AG08396 (cell line): ENCODE measurements around the gene DAZAP1.
A peak's percentile ranks its signal among the peaks of the same experiment; 100 is the strongest.
"Not testable (repeated sequence)": the region's sequence is repeated elsewhere in the genome, so short reads cannot be mapped to it uniquely, and the experiment has no call there.

Source experiments
- DNase-seq: peaks from one replicate; pipeline ENCODE4 v3.0.0; 2012; ENCODE audit warnings: low spot score, mixed read lengths

The DAZAP1 gene

DNA sequence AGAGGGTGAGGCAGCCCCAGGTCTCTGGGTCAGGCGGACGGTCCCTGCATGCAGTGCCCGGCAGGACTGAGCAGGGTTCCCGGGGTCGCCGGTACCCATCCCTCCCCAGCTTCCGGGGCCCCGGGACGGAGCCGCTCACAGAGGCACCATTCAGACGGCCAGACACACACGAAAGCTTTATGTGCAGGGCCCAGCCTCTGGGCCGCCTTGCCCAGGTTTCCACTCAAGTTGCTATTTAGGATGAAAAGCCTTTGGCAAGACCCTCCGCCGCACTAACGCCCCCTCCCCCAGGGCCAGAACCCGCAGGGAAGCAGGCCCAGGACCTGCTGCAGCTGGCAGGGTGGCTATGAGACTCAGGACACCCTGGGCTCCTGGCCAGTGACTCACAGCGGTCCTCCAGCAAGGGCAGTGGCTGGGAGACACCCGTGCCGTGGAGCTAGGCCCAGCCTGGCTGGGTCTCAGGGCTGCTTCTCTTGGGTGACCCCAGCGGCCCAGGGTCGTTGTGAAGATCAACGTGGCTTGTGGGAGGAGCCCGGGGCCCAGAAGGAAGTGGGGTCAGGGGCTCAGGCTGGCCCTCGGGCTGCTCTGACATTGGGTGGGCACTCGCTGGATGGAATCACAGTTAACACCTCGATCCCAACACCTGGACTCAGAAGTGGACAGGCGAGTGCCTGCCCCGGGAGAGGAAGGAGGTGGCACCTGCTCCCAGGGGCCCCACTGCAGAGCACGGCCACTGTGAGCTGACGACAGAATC is 66.8 kb downstream of the DAZAP1 start:
- peak; percentile 68 for DNase-seq

DNA sequence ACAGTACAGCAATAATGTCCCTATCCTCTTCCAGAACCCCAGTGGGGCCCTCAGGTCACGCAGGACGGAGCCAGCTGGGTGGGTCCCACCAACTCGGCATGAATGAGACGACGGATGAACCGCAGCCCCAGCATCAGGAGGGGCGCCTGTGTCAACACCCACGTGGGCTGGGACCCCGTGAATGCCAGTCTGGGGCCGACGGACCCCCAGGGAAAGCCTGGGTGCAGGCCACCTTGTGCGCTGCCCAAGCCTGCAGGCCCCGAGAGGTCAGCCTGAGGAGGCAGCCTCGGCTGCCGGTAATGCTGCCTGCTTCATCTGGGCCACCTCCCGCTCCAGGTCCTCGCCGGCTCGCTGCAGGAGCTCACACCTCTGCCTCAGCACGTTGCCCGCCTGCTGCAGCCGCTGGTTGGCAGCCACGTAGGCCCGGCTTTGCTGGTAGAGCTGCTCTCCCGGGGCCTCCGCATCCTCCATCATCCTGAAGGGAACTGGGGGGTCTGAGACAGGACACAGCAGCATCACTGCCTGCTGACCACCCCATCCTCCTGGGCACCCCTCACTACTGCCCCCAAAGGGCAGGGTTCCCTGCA is 67.5 kb downstream of the DAZAP1 start:
- no peak for DNase-seq

DNA sequence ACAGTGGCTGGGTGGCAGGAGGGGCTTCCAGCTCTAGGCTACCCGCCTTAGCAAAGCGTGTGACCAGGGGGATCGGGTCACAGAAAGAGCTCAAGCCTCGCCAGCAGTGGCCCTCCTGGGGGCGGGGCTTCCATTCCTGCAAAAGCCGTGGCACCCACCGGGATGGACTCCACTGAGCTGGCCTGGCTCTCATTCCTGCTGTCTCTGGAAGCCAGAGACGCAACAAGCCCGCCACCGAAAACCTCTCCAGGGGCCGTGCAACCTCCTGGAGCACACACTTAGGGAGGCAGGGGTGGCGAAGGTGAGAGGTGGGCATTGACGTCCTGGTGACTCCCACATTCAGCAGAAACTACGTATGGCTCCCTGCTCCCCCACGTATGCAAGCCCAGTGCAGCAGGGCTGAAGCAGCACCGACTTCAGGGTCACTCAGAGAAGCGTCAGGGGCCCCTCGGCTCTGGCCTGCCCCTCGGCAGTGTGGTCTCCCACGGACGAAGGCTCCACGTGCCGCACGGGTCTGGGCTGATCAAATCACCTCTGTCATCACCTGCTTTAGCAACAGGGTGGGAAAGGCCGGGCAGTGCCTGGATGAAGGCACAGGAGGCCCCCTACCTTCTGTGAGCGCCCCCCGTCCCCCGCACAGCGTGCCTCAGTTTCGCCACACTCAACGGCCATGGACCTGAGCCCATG is 68.5 kb downstream of the DAZAP1 start:
- no peak for DNase-seq

DNA sequence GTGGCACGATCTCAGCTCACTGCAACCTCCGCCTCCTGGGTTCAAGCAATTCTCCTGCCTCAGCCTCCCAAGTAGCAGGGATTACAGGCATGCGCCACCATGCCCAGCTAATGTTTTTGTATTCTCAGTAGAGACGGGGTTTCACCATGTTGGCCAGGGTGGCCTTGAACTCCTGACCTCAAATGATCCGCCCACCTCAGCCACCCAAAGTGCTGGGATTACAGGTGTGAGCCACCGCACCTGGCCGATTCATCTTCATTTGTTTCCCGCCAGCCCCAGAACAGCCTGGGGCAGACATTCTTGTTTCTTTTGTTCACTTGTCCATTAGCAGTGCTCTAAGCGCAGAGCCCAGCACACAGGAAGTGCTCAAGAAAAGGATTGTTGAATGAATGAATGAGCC is 69.7 kb downstream of the DAZAP1 start:
- not testable (repeated sequence) for DNase-seq

DNA sequence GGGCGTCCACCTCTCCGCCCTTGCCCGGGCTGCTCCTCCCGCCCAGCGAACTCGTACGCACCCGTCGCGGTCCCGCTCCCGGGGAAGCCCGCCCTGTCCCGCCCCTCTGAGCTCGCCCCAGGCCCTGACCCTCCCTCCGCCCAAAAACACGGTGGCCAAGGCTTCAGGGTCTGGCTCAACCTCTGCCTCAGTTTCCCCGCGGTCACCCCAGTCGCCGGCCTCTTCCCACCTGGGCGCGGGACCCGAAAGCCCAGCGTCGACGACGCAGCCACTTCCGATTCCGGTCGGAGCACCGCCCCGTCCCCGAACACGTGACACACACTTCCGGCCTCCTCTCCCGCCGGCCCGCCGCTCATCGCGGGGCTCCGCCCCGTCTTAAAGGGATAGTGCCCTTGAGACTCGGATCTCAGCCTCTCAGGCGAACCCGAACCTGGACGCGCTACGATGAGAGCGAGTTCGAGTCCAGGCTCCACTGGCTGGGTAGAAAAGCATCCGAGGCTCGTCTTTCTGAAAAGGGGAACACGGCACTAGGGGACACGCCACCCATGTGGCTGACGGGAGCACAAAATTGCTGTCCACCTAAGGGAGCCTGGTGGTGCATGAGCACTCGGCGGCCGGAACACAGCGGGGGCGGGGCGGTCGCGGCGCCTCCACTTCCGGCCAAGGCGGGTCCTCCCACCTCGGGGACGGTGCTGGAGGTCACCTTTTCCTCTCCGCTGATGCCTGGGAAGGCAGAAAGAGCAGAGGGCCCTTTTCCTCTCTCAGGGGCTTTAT is 71.7 kb downstream of the DAZAP1 start, which contains the start of gene C19orf25:
TSS of gene C19orf25 (minus strand) at position 282 of the 774 bp plus-strand sequence. CDS start 312 bp downstream, outside the sequence.
- peak; percentile 98 for DNase-seq

DNA sequence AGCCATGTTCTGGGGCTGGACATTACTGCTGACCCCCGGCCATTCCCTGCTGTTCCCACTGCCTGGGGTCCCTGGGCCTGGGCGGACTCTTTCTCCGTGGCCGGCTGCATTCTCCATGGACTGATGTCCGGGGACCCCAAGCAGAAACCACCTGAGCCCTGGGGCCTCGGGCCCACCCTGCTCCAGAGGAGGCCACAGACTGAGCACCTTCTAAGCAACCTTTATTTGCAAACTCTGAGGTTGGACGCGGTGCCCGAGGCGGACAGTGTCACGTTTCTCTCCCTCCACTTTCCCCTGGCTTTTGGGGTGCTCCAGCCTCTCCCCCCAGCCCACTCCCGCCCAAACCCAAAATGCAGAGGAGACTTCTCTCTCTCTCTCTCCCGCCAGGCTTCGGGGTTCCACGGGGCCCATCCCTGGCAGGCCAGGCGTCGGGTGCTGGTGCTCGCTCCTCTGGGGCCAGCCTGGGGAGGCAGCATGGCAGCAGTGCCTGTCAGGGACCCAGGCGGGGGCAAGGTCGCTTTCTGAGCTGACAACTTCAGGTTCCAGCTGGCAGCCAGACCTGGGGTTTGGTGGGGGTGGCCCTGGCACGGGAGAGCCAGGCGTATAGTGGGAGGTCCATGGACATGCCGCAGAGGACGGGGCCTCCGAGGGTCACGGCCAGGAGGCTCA is 74.0 kb downstream of the DAZAP1 start:
- DNase-seq: no peak

DNA sequence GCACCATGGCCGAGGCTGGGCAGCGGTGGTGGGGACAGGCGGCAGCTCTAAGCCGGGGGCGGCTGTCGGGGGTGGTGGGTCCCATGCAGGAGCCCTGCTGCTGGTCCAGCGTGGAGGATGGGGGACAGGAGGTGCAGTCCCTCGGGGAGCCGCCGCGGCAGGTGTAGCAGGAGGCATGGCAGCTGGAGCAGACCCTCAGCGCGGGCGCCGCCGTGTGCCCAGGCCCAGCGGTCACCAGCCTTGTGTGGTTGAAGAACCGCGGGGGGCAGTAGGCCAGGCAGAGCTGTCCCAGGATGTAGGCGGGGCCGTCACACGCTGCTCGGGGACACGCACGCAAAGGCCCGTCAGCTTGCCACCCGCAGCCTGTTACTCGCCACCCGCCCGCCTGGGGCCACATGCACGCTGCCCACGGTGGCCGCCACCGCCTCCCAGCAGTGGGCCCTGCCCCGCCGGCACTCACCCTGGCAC is 74.5 kb downstream of the DAZAP1 start:
- no peak for DNase-seq

DNA sequence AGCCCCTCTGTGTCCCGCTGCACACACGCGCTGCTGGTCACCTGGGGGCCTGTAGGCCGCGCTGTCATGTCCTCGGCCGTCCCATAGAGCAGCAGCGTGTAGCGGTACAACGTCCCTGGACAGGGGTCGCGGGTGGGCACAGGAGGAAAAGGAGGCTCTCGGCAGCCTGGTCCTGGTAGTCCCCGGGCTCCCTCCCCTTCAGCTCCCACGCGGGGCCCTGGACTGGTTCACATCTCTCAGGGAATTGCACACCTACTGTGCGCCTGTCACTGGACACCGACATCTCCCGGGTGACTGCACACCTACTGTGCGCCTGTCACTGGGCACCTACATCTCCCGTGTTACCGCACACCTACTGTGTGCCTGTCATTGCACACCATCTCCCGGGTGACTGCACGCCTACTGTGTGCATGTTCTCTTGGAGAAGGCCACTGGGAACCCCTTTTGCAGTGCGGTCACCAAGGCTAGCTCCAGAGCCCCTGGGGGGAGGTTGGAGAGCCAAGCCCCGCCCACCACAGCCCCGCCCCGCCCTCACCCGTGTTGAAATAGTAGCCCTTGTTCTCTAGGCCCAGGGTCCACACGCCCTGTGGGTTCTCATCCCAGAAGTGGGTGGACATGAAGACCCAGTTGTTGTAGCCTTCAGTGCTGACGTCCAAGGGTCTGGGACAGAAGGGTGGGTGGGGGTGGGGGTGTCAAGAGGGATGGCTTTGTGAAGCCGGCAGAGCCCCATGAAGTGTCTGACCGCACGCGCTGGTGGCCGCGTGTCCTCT is 75.2 kb downstream of the DAZAP1 start:
- peak; percentile 12 for DNase-seq

DNA sequence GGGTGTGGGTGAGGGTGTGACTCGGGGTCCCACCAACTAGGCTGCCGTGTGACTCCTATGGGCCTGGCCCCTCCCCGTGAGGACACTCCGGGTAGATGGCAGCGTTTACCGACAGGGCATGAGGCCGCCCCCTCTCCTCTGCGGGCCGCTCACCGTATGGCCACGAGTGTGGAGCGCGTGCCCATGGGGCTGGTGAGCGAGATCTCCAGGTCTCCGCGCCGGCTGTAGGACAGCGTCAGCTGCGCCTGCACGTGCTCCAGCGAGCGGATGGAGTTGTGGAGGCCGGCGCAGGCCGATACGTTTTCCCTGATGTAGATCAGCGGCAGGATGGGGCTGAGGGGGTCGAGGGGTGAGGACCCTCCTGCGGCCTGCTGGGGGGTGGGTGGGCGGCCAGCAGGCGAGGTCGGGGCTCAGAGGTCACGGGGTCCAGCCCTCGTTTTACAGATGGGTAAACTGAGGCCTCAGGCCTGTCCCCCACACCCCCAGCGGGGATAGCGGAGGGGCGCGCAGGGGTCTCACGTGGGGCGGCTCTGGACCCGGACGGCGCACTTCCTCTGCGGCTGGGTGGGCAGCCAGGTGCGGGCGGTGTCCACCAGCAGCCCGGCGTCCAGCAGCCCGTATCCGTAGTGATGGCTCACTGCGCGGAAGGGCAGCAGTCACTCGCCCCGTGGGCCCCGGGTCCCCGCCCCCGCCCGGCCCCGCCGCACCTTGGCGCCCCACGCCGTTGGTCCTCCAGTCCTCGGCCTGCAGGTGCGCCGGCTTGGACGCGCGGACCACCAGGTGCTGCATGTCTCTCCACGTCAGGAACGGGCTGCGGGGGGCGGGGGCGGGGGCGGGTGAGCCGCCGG is 76.0 kb downstream of the DAZAP1 start:
- peak; percentile 14 for DNase-seq

DNA sequence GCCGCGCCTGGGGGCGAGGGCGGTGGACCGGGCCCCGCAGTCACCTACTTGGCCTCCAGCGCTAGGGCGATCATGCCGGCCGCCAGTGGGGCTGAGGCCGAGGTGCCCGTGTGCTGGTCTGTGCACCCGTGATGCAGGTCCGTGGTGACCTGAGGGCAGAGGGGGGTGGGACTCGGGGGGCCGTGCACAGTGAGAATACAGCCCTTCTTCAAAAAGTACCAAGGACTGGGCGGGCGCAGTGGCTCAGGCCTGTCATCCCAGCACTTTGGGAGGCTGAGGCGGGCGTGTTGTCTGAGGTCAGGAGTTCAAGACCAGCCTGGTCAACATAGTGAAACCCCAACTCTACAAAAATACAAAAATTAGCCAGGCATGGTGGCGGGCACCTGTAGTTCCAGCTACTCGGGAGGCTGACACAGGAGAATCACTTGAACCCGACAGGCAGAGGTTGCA is 76.6 kb downstream of the DAZAP1 start:
- DNase-seq: no peak
